Kidney glomerular epithelial cell (primary cell): ENCODE data around the gene ADAMTS2.

ENCODE experiments used
- DNase-seq: peaks from one replicate; lab custom pipeline; 2025; lab: John Stamatoyannopoulos, UW

Gene ADAMTS2

GRCh38 chr5:179232091-179232735 is 113.0 kb downstream of the ADAMTS2 start:
- no peak for DNase-seq

- DNase-seq, result no peak
Observed at GRCh38 chr5:179231309-179231708, 114.0 kb downstream of the ADAMTS2 start.

GRCh38 chr5:179230061-179230461 is 115.2 kb downstream of the ADAMTS2 start:
- DNase-seq, result no peak

GRCh38 chr5:179229331-179229831 is 115.9 kb downstream of the ADAMTS2 start:
- DNase-seq, result no peak

GRCh38 chr5:179228341-179229121 is 116.7 kb downstream of the ADAMTS2 start:
- DNase-seq, result peak; percentile 6

- DNase-seq, result no peak
Observed at GRCh38 chr5:179227580-179228311, 117.5 kb downstream of the ADAMTS2 start.

- no peak for DNase-seq
Observed at GRCh38 chr5:179227229-179227579, 118.1 kb downstream of the ADAMTS2 start.

- DNase-seq, result no peak
Observed at GRCh38 chr5:179226696-179227095, 118.6 kb downstream of the ADAMTS2 start.

GRCh38 chr5:179225387-179225786 is 119.9 kb downstream of the ADAMTS2 start:
- DNase-seq, result no peak

GRCh38 chr5:179224741-179225140 is 120.5 kb downstream of the ADAMTS2 start:
- DNase-seq, result no peak

GRCh38 chr5:179223961-179224360 is 121.3 kb downstream of the ADAMTS2 start:
- DNase-seq, result no peak

- DNase-seq, result no peak
Observed at GRCh38 chr5:179223528-179223927, 121.7 kb downstream of the ADAMTS2 start.

- no peak for DNase-seq
Observed at GRCh38 chr5:179222246-179223017, 122.8 kb downstream of the ADAMTS2 start.

- no peak for DNase-seq
Observed at GRCh38 chr5:179221877-179222220, 123.4 kb downstream of the ADAMTS2 start.

- no peak for DNase-seq
Observed at GRCh38 chr5:179221196-179221876, 123.9 kb downstream of the ADAMTS2 start.

GRCh38 chr5:179220716-179221115 is 124.5 kb downstream of the ADAMTS2 start:
- no peak for DNase-seq

- no peak for DNase-seq
Observed at GRCh38 chr5:179219661-179220620, 125.3 kb downstream of the ADAMTS2 start.

GRCh38 chr5:179218943-179219330 is 126.3 kb downstream of the ADAMTS2 start:
- DNase-seq, result no peak

GRCh38 chr5:179217956-179218942 is 127.0 kb downstream of the ADAMTS2 start:
- no peak for DNase-seq
